Heart left ventricle (tissue), 16 donors: ENCODE results near the gene WNT8A. TPM values are rescaled to one million over a fixed set of nuclear protein-coding genes. Genes with fewer than 3 reads are reported as not detected.

Experiments
- ATAC-seq, 4 donors: fragments of 200-7000 bp; cut with Tn5 transposase; one replicate each; pipeline ENCODE4 v1.9.1; 2020 to 2022; ENCODE audit warnings: moderate library complexity in 4 of 4, mild to moderate bottlenecking in 3 of 4, moderate number of reproducible peaks in 1 of 4
- DNase-seq, 5 donors: peaks; one replicate each; pipeline ENCODE4 v3.0.0-alpha.2; 2020
- H3K27ac ChIP-seq, 12 donors: fragments of 200-600 bp; sonication (generic) in 4 of 12; one replicate each; pipeline versions ENCODE4 v1.5.0 to v1.8.0; 2016 to 2022; ENCODE audit warnings: mild to moderate bottlenecking in 2 of 12
- H3K27me3 ChIP-seq, 9 donors: fragments of 200-600 bp; sonication (generic) in 2 of 9; one replicate each; pipeline versions ENCODE4 v1.5.1 to v1.8.0; 2016 to 2022; ENCODE audit warnings: mild to moderate bottlenecking in 3 of 9
- H3K36me3 ChIP-seq, 9 donors: fragments of 200-600 bp; sonication (generic) in 2 of 9; one replicate each; pipeline versions ENCODE4 v1.5.0 to v1.8.0; 2018 to 2022; ENCODE audit warnings: mild to moderate bottlenecking in 2 of 9
- H3K4me1 ChIP-seq, 12 donors: fragments of 200-600 bp; sonication (generic) in 4 of 12; one replicate each; pipeline versions ENCODE4 v1.5.0 to v1.8.0; 2016 to 2022; ENCODE audit warnings: mild to moderate bottlenecking in 3 of 12
- H3K4me3 ChIP-seq, 12 donors: fragments of 200-600 bp; sonication (generic) in 4 of 12; one replicate each; pipeline versions ENCODE4 v1.5.0 to v1.8.0; 2017 to 2022; ENCODE audit warnings: mild to moderate bottlenecking in 9 of 12, moderate library complexity in 4 of 12
- H3K9me3 ChIP-seq, 12 donors: fragments of 200-600 bp; sonication (generic) in 4 of 12; one replicate each; pipeline versions ENCODE4 v1.5.0 to v1.8.0; 2016 to 2022; ENCODE audit warnings: mild to moderate bottlenecking in 1 of 12
- POLR2A ChIP-seq, 2 donors: fragments of 450-650 bp; IDR thresholded peaks; one replicate each; pipeline ENCODE4 v1.6.1; 2017; ENCODE audit warnings: antibody characterized with exemption in 2 of 2, mild to moderate bottlenecking in 2 of 2, moderate library complexity in 2 of 2
- WGBS, 4 donors: extraction: QIAGEN DNeasy Blood & Tissue Kit in 2 of 4; methylation state at CpG; one replicate each; pipeline versions ENCODE4 v1.1.5 to v1.1.7; 2013 to 2018; 5-methylcytosine and 5-hydroxymethylcytosine counted together
- intact Hi-C, 10 donors: fragments of 100-400 bp; cut with DNase I; formaldehyde crosslinking; loops; one replicate each; pipeline versions ENCODE4 v1.11.1 to v1.14.2; 2022
- polyA plus RNA-seq, 2 donors: library from polyadenylated mRNA; stranded (reverse); fragments of 200-250 nt; gene quantifications; one replicate each; pipeline ENCODE4 v1.2.3, GENCODE V29; 2013
- total RNA-seq, 9 donors: library from RNA; depleted of rRNA in 2 of 9; stranded (reverse); fragments of >200 nt in 2 of 9; fragmentation: NEBNext Ultra II Directional in 3 of 9; extraction: Animal tissue kit (Norgen Biotek cat#: 25700) in 3 of 9; gene quantifications; one replicate each; pipeline versions ENCODE4 v1.1.0 to v1.2.4, GENCODE V29; 2016 to 2023
- TF ChIP-seq, protein P1 (sequence below), 12 donors: fragments of 200-600 bp; sonication (generic) in 4 of 12; IDR thresholded peaks; one replicate each; pipeline versions ENCODE4 v1.5.0 to v1.8.0; 2018 to 2022; ENCODE audit warnings: antibody characterized with exemption in 12 of 12, mild to moderate bottlenecking in 5 of 12
- donor health status: ischemic (EF 13 %, LVEDD 7.1; RV severe dilation, severe dysfunction).
- donor health status: healthy with polysubstance abuse.
- donor health status: DM: no; HTN: yes; CAD: no.
- donor health status: DM: no; HTN: no; CAD: no.
- donor health status: ischemic (EF 25% LVEDD 6.9; RV normal size, moderate dysfunction).
- donor health status: ischemic (EF 25% LVEDD 5.7; RV mildly dilated, moderate dysfunction).
- donor health status: healthy.
- donor health status: DM: yes; HTN: yes; CAD: no.
- donor health status: ischemic (EF 35%, LVEDD 5.7; RV mildly dilated, moderate dysfunction).
- donor health status: nonischemic (EF 11% LVEDD 7.7; RV severe dilation, severe dysfunction).
- donor health status: DM: yes; HTN: yes; CAD: no.
- donor health status: PGD.
- donor health status: ischemic (EF 29% LVEDD 5.4; RV normal size, mild dysfunction).
- donor health status: nonischemic (EF 23%, LVEDD 6.1; RV moderate dilation, normal function).

The WNT8A gene
- total and polyA plus RNA-seq, 11 donors = not detected

DNA sequence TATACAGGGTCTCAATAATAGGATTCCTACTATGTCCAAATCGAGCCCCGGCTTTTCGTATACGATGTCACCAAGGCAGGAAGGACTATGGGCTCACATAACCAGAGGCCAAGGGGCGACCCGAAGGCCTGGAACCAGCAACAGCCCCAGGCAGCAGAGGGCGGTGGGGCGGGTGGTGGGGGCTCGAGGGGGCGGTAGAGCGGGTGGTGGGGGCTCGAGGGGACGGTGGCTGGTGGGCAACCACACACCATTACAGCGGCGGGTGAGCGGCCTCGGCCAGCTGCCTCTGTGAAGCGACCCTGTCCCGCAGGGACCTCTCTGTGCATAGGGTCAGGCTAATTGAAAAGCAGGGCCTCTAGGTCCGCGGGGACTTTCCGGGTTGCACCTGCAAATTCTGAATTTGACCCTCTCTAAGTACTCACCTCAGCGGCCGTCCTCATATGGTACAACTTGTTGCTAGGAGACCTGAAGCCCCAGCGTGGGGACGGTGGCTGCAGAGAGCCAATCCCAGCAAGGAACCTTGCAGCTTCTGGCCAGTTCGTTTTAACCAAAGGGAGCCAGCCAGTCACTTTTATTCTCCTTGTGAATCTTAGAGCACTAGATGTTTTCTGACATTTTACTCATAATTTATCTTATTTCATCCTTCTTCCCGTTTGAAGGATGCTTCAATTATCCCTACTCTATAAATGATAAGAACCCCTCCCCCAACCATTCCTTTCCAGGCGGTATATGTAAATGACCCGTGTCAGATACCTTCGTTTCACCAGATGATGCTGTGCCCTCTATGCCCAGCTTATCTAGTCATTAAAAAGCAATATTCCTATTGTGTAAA, 55.3 kb downstream of the WNT8A start, which contains the start of gene NME5:
Gene NME5 (minus strand): TSS at position 480 of the 832 bp plus-strand sequence. CDS start 648 bp downstream, outside the sequence.
- intact Hi-C loops = loop anchor here in 8 of 10 donors (5.0 to 10.0 kb wide), 5 partner anchors 102 to 514 kb away; partner anchors contain the start of gene FAM13B (in 1 of the 8)
- DNase-seq = peak; percentile 55 to 80 (median 76)
- peak within 1 kb of the TSS in 1 of 12 donors; percentile 16 for H3K27ac ChIP-seq
- peak; percentile 71 to 96 (median 94) for ATAC-seq
- H3K9me3 ChIP-seq = no peaks in the 10 kb centered on the region
- TF ChIP-seq, protein P1, sequence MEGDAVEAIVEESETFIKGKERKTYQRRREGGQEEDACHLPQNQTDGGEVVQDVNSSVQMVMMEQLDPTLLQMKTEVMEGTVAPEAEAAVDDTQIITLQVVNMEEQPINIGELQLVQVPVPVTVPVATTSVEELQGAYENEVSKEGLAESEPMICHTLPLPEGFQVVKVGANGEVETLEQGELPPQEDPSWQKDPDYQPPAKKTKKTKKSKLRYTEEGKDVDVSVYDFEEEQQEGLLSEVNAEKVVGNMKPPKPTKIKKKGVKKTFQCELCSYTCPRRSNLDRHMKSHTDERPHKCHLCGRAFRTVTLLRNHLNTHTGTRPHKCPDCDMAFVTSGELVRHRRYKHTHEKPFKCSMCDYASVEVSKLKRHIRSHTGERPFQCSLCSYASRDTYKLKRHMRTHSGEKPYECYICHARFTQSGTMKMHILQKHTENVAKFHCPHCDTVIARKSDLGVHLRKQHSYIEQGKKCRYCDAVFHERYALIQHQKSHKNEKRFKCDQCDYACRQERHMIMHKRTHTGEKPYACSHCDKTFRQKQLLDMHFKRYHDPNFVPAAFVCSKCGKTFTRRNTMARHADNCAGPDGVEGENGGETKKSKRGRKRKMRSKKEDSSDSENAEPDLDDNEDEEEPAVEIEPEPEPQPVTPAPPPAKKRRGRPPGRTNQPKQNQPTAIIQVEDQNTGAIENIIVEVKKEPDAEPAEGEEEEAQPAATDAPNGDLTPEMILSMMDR (IDR thresholded peaks at IDR 0.05) = no peak
- 4 to 8% (median 7%) methylated on average over 24 to 31 of the region's 31 CpGs for WGBS, 4 donors
- H3K36me3 ChIP-seq = no peaks in the 10 kb centered on the region
- peak within 1 kb of the TSS in 11 of 12 donors; percentile 24 to 83 (median 66) for H3K4me3 ChIP-seq
- H3K4me1 ChIP-seq = peaks cover 0 to 7% (median 0%) of the 10 kb centered on the region in 12 donors
- H3K27me3 ChIP-seq = peaks cover 0 to 22% (median 0%) of the 10 kb centered on the region in 9 donors

DNA sequence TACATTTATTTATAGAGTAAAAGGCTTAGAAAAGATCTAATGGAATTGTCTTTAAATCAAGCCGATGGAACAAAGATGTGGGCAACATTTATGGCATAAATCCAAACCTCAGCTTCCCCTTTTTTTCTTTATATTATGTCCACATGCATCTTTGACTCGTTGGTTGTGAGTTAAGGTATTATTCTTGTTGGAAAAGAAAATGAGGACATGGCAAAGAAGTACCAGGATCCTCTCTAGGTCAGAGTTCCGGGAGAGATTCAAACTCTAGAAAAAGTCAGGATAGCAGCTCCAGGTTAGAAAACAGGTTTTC, 55.9 kb downstream of the WNT8A start:
- Histone ChIP-seq H3K4me3 (peak overlapping the region in 10 of 12 donors; percentile 24 to 83 (median 66)), H3K27ac (no peak overlapping the region), H3K9me3 (no peaks in the 10 kb centered on the region), H3K36me3 (no peaks in the 10 kb centered on the region), H3K4me1 (peaks cover 0 to 7% (median 0%) of the 10 kb centered on the region in 12 donors), H3K27me3 (peaks cover 0 to 22% (median 0%) of the 10 kb centered on the region in 9 donors)
- 59 to 72% (median 65%) methylated on average over 3 of the region's 3 CpGs for WGBS, 4 donors
- no peak for TF ChIP-seq POLR2A (IDR thresholded peaks at IDR 0.05)
- TF ChIP-seq, protein P1 (IDR thresholded peaks at IDR 0.05) = no peak
- no peak for DNase-seq
- no peak for ATAC-seq
- intact Hi-C loops = loop anchor here in 8 of 10 donors (5.0 to 10.0 kb wide), 5 partner anchors 102 to 515 kb away; partner anchors contain the start of gene FAM13B (in 1 of the 8)

DNA sequence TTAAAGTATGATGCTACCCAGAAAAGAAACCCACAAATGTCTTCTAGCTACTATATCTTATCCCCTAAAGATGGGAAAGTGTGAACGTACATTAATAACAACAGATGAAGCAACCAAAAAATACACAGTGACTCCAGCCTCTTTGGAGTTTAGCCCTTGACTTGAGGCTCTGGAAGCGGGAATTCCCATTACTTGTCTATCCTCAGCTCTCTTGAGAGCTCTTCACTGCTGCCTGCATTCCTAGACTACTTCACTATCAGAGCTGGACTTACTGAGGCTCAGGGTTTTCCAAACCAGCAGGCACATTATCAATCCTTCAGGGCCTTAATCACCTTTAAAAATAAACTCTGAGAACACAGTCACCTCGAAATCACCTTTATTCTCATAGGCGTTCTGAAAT, 56.4 kb downstream of the WNT8A start:
- no peaks in the 10 kb centered on the region for H3K36me3 ChIP-seq
- intact Hi-C loops = no loop called here
- ATAC-seq (no peak), DNase-seq (no peak)
- H3K9me3 ChIP-seq = no peaks in the 10 kb centered on the region
- 41 to 52% (median 49%) methylated on average over 4 of the region's 4 CpGs for WGBS, 4 donors
- peaks cover 0 to 22% (median 0%) of the 10 kb centered on the region in 9 donors for H3K27me3 ChIP-seq
- TF ChIP-seq POLR2A (IDR thresholded peaks at IDR 0.05) = no peak
- TF ChIP-seq, protein P1 (IDR thresholded peaks at IDR 0.05) = no peak
- H3K4me3 ChIP-seq = no peak overlapping the region
- no peak overlapping the region for H3K27ac ChIP-seq
- peaks cover 0 to 7% (median 0%) of the 10 kb centered on the region in 12 donors for H3K4me1 ChIP-seq

Other genes with a start within 250 kb of the WNT8A start
- 100 to 1,000 TPM in 2 of 9 donors, 10 to 100 TPM in 6, 1 to 10 TPM in 1; 6.2 to 374 (median 27.7) TPM for gene MYOT, start 216.2 kb upstream of the WNT8A start, total RNA-seq
- gene MYOT, start 216.2 kb upstream of the WNT8A start, polyA plus RNA-seq = 100 to 1,000 TPM in 1 of 2 donors, 1 to 10 TPM in 1; 9.7 to 276 TPM
- 1 to 10 TPM in 1 of 9 donors, under 1 TPM in 7, not detected in 1; 0.37 to 1.1 (median 0.52) TPM for gene PKD2L2, start 194.6 kb upstream of the WNT8A start, total RNA-seq
- under 1 TPM in 1 of 2 donors, not detected in 1; 0.08 TPM for gene PKD2L2, start 194.6 kb upstream of the WNT8A start, polyA plus RNA-seq
- gene FAM13B, start 51.0 kb upstream of the WNT8A start, total RNA-seq = 10 to 100 TPM; 20.3 to 42.0 (median 27.2) TPM
- gene FAM13B, start 51.0 kb upstream of the WNT8A start, polyA plus RNA-seq = 10 to 100 TPM in 1 of 2 donors, 1 to 10 TPM in 1; 6.8 to 19.6 TPM
- gene NME5, start 55.4 kb downstream of the WNT8A start, total RNA-seq = 1 to 10 TPM in 8 of 9 donors, under 1 TPM in 1; 0.50 to 5.1 (median 3.4) TPM
- gene NME5, start 55.4 kb downstream of the WNT8A start, polyA plus RNA-seq = 1 to 10 TPM; 2.8 to 4.2 TPM
- 10 to 100 TPM; 16.6 to 30.2 (median 23.0) TPM for gene BRD8, start 94.6 kb downstream of the WNT8A start, total RNA-seq
- gene BRD8, start 94.6 kb downstream of the WNT8A start, polyA plus RNA-seq = 10 to 100 TPM; 17.6 to 22.6 TPM
- 10 to 100 TPM in 1 of 9 donors, 1 to 10 TPM in 2, under 1 TPM in 5, not detected in 1; 0.14 to 12.2 (median 0.79) TPM for gene KIF20A, start 95.1 kb downstream of the WNT8A start, total RNA-seq
- under 1 TPM in 1 of 2 donors, not detected in 1; 0.12 TPM for gene KIF20A, start 95.1 kb downstream of the WNT8A start, polyA plus RNA-seq
- 10 to 100 TPM; 11.9 to 25.6 (median 17.2) TPM for gene CDC23, start 129.3 kb downstream of the WNT8A start, total RNA-seq
- 10 to 100 TPM; 10.1 to 17.4 TPM for gene CDC23, start 129.3 kb downstream of the WNT8A start, polyA plus RNA-seq
- gene GFRA3, start 190.6 kb downstream of the WNT8A start, total RNA-seq = 1 to 10 TPM in 1 of 9 donors, under 1 TPM in 8; 0.35 to 1.3 (median 0.67) TPM
- gene GFRA3, start 190.6 kb downstream of the WNT8A start, polyA plus RNA-seq = 1 to 10 TPM in 1 of 2 donors, under 1 TPM in 1; 0.40 to 1.1 TPM
- gene CDC25C, start 247.8 kb downstream of the WNT8A start, total RNA-seq = 1 to 10 TPM in 1 of 9 donors, under 1 TPM in 3, not detected in 5; 0.19 to 2.5 (median 0.58) TPM
- gene CDC25C, start 247.8 kb downstream of the WNT8A start, polyA plus RNA-seq = under 1 TPM in 1 of 2 donors, not detected in 1; 0.08 TPM